ENCODE measurements around the gene SEC11A.

- TF ChIP-seq CTCF (IDR thresholded peaks at IDR 0.05) (no peak), POLR2A (IDR thresholded peaks at IDR 0.05) (no peak)
These were observed 70.4 kb downstream of the SEC11A start for GRCh38 chr15:84645496-84645895.
